Lower leg skin (tissue), 3 donors: Measurements from ENCODE around the gene TAT.

Source experiments
- POLR2A ChIP-seq, 2 donors: fragments of 450-650 bp; IDR thresholded peaks; one replicate each; pipeline ENCODE4 v1.6.1; 2016 to 2017; ENCODE audit warnings: antibody characterized with exemption in 2 of 2, mild to moderate bottlenecking in 1 of 2, moderate library complexity in 1 of 2
- TF ChIP-seq, protein P1 (sequence below), 3 donors: fragments of 450-650 bp; IDR thresholded peaks; one replicate each; pipeline ENCODE4 v1.5.1; 2016; ENCODE audit warnings: antibody characterized with exemption in 3 of 3, mild to moderate bottlenecking in 3 of 3, moderate library complexity in 2 of 3

DNA sequence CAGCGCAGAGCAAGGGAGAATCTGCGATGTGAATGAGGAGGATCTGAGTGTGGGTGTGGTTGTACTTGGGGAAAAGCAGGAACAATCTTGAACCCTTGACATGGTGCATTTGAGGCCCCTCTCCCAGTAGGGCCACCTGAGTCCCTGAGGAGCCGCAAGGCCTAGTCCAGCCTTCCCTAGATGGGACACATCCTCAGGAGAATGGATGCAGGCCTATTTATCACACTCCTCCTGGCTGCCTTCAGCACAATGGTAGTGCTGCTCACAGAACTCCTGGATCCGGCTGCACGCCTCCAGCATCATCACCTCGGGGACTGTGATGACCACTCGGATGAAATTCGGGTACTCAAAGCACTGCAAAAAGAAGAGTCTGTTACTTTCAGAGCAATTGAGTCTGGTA, 9.0 kb downstream of the TAT start:
- TF ChIP-seq, protein P1, sequence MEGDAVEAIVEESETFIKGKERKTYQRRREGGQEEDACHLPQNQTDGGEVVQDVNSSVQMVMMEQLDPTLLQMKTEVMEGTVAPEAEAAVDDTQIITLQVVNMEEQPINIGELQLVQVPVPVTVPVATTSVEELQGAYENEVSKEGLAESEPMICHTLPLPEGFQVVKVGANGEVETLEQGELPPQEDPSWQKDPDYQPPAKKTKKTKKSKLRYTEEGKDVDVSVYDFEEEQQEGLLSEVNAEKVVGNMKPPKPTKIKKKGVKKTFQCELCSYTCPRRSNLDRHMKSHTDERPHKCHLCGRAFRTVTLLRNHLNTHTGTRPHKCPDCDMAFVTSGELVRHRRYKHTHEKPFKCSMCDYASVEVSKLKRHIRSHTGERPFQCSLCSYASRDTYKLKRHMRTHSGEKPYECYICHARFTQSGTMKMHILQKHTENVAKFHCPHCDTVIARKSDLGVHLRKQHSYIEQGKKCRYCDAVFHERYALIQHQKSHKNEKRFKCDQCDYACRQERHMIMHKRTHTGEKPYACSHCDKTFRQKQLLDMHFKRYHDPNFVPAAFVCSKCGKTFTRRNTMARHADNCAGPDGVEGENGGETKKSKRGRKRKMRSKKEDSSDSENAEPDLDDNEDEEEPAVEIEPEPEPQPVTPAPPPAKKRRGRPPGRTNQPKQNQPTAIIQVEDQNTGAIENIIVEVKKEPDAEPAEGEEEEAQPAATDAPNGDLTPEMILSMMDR (IDR thresholded peaks at IDR 0.05), result no peak
- no peak for TF ChIP-seq POLR2A (IDR thresholded peaks at IDR 0.05)
